Measurements from ENCODE around the gene FAM168A. TPM values are rescaled to one million over a fixed set of nuclear protein-coding genes. Genes with fewer than 3 reads are reported as not detected.

Gene FAM168A
- polyA plus RNA-seq, 1 donor (not counting 4 experiments of a cell fraction or from before 2014, with no cell fraction given), result 11.8 TPM

- Histone ChIP-seq H4K20me1 (ENCODE audit: control insufficient read depth, extremely low read depth, insufficient read depth, low read length) (no peaks in the 10 kb centered on the region), H3K9me3 (ENCODE audit: control insufficient read depth, low read depth, low read length) (no peaks in the 10 kb centered on the region), H3K4me2 (ENCODE audit: control insufficient read depth, extremely low read depth, insufficient read depth, low read depth, low read length) (no peak overlapping the region), H3K9me1 (ENCODE audit: control insufficient read depth, extremely low read depth, insufficient read depth, low read length) (no peaks in the 10 kb centered on the region), H2AFZ (ENCODE audit: control insufficient read depth, low read length) (no peak overlapping the region), H3K27ac (ENCODE audit: control insufficient read depth, insufficient read depth, low read length) (no peak overlapping the region), H3K27me3 (ENCODE audit: control insufficient read depth, extremely low read depth, insufficient read depth, low read length) (no peaks in the 10 kb centered on the region), H3K4me3 (ENCODE audit: control insufficient read depth in 2 of 3, extremely low read depth in 1 of 3, insufficient read depth in 2 of 3, low read depth in 1 of 3, low read length in 3 of 3) (no peak overlapping the region), H3K4me1 (ENCODE audit: control insufficient read depth, extremely low read depth, insufficient read depth, low read length) (no peaks in the 10 kb centered on the region), H3K79me2 (ENCODE audit: control insufficient read depth, insufficient read depth, low read length) (no peaks in the 10 kb centered on the region), H3K9ac (ENCODE audit: control insufficient read depth, extremely low read depth, insufficient read depth, low read length) (no peak overlapping the region), H3K36me3 (ENCODE audit: control insufficient read depth in 2 of 2, extremely low read depth in 1 of 2, insufficient read depth in 2 of 2, low read length in 2 of 2) (no peaks in the 10 kb centered on the region)
- dilution Hi-C loops (cut with MboI; ENCODE audit: extremely low pct_ligation_motif_present, low sequenced_read_pairs), result no loop called here
- TF ChIP-seq EZH2 (IDR thresholded peaks at IDR 0.05; ENCODE audit: low read length), result no peak
- DNase-seq (ENCODE audit: low read depth, low spot score) (no peak), FAIRE-seq (no peak)
These were observed 69.9 kb downstream of the FAM168A start for GRCh38 chr11:73528013-73528412.

- dilution Hi-C loops (cut with MboI; ENCODE audit: extremely low pct_ligation_motif_present, low sequenced_read_pairs), result no loop called here
- no peak for FAIRE-seq
These were observed 72.3 kb downstream of the FAM168A start for GRCh38 chr11:73525611-73526010.

More at GRCh38 chr11:73525611-73526010, 72.3 kb downstream of the FAM168A start:
- Histone ChIP-seq H3K79me2 (ENCODE audit: control insufficient read depth, insufficient read depth, low read length) (no peaks in the 10 kb centered on the region), H3K9ac (ENCODE audit: control insufficient read depth, extremely low read depth, insufficient read depth, low read length) (no peak overlapping the region), H4K20me1 (ENCODE audit: control insufficient read depth, extremely low read depth, insufficient read depth, low read length) (no peaks in the 10 kb centered on the region), H3K9me1 (ENCODE audit: control insufficient read depth, extremely low read depth, insufficient read depth, low read length) (no peaks in the 10 kb centered on the region), H3K4me2 (ENCODE audit: control insufficient read depth, extremely low read depth, insufficient read depth, low read depth, low read length) (no peak overlapping the region), H3K27ac (ENCODE audit: control insufficient read depth, insufficient read depth, low read length) (no peak overlapping the region), H2AFZ (ENCODE audit: control insufficient read depth, low read length) (no peak overlapping the region), H3K36me3 (ENCODE audit: control insufficient read depth in 2 of 2, extremely low read depth in 1 of 2, insufficient read depth in 2 of 2, low read length in 2 of 2) (no peaks in the 10 kb centered on the region), H3K4me1 (ENCODE audit: control insufficient read depth, extremely low read depth, insufficient read depth, low read length) (no peaks in the 10 kb centered on the region), H3K27me3 (ENCODE audit: control insufficient read depth, extremely low read depth, insufficient read depth, low read length) (no peaks in the 10 kb centered on the region), H3K9me3 (ENCODE audit: control insufficient read depth, low read depth, low read length) (no peaks in the 10 kb centered on the region), H3K4me3 (ENCODE audit: control insufficient read depth in 2 of 3, extremely low read depth in 1 of 3, insufficient read depth in 2 of 3, low read depth in 1 of 3, low read length in 3 of 3) (no peak overlapping the region)
- no peak for DNase-seq (ENCODE audit: low read depth, low spot score)
- TF ChIP-seq EZH2 (IDR thresholded peaks at IDR 0.05; ENCODE audit: low read length) (no peak), CTCF (optimal IDR thresholded peaks at IDR 0.05 in 1 of 3, IDR thresholded peaks at IDR 0.05 in 1 of 3, conservative IDR thresholded peaks at IDR 0.05 in 1 of 3; ENCODE audit: extremely low read depth in 1 of 3, insufficient read depth in 2 of 3, low read length in 3 of 3) (no peak)

All from keratinocyte (primary cell).